Erythroblast (primary cell): ENCODE results near the gene ATP5MG.

Experiments
- GATA1 ChIP-seq: IDR thresholded peaks from 2 replicates; pipeline ENCODE4 v1.6.1; 2011; ENCODE audit warnings: low read depth, mild to moderate bottlenecking, control low read depth, low read length, moderate library complexity
- POLR2A ChIP-seq: IDR thresholded peaks from 2 replicates; pipeline ENCODE4 v1.6.1; 2011; ENCODE audit warnings: mild to moderate bottlenecking, low read length

DNA sequence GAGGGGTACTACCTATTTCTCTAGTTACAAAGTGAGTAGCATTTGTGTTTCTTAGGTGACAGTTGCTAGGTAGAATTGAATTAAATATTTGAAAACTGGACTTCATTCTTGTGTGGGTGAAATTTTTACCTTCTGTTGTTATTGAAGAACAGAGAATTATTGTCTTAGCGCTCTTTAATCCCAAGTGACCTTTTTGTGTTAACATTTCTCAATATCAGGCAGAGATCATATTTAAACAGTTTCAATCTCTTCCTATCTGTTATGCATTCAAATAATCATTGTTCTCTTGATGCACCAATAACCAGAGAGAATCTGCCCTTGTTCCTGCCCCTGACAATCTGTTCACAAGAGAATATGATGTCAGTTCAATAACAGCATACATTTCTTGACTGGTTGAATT, 49.0 kb downstream of the ATP5MG start:
- no peak for TF ChIP-seq POLR2A
- no peak for TF ChIP-seq GATA1
